Measurements from ENCODE around the gene ADAMTS3. TPM values are rescaled to one million over a fixed set of nuclear protein-coding genes. Genes with fewer than 3 reads are reported as not detected.

Gene ADAMTS3
- total RNA-seq, 1 experiment from 2014 or later: 4.7 TPM

DNA sequence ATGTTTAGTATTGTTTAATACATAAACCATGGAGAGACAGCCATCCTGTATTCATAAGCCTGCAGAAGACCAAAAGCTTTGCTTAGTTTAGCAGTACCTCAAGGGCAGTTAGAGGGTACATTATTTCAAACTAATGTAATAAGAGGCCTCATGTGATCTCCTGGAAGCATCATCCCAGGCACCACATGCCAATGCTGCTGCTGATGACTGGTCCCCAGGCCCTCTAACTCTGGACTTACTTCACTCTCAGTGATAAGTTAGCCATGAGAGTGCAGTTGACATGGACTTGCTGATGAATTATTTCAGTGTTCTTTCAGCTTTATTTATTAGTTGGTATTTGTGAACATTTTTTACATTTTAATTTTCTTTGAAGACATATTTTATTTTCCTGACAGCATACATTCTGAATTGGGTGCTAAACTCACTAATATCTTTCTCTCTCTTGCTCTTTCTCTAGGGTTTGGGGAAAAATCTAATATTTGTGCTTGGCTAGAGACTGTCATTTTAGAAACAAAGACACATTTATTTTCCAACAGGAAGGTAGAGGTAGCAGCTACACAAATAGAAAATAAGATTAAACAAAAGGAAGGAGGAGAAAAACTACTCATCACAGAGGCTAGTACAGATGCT lies 329.4 kb downstream of the ADAMTS3 start:
- DNase-seq: no peak
- no peaks in the 10 kb centered on the region for H3K36me3 ChIP-seq (replicated peaks; ENCODE audit: control insufficient read depth, insufficient read depth, low read length)
- H3K4me3 ChIP-seq (ENCODE audit: insufficient read depth, low read depth, low read length): no peak overlapping the region
- no peaks in the 10 kb centered on the region for H3K27me3 ChIP-seq (ENCODE audit: control insufficient read depth, insufficient read depth, low read length)

Data from H7 (cell line).